Erythroblast (primary cell): ENCODE measurements around the gene STPG4.
"Not testable (repeated sequence)": the region's sequence is repeated elsewhere in the genome, so short reads cannot be mapped to it uniquely, and the experiment has no call there.

Experiments
- GATA1 ChIP-seq: IDR thresholded peaks from 2 replicates; pipeline ENCODE4 v1.6.1; 2011; ENCODE audit warnings: low read depth, mild to moderate bottlenecking, control low read depth, low read length, moderate library complexity
- POLR2A ChIP-seq: IDR thresholded peaks from 2 replicates; pipeline ENCODE4 v1.6.1; 2011; ENCODE audit warnings: mild to moderate bottlenecking, low read length

- not testable (repeated sequence) for TF ChIP-seq POLR2A, GATA1
Measured at GRCh38 chr2:47120424-47120823, 34.7 kb downstream of the STPG4 start.
